M059J (cell line): Measurements from ENCODE around the gene GTF2B. TPM values are rescaled to one million over a fixed set of nuclear protein-coding genes. Genes with fewer than 3 reads are reported as not detected.
"Not testable (repeated sequence)": the region's sequence is repeated elsewhere in the genome, so short reads cannot be mapped to it uniquely, and the experiment has no call there.

Experiments
- DNase-seq: peaks from one replicate; pipeline ENCODE4 v3.0.0-alpha.2; 2012; ENCODE audit warnings: low read depth
- total RNA-seq: library from RNA; depleted of rRNA; stranded (reverse); fragments of >200 nt; shearing (Covaris generic); gene quantifications from 2 replicates; pipeline ENCODE4 v1.2.3, GENCODE V29; 2014; rRNA removed

GTF2B gene, protein sequence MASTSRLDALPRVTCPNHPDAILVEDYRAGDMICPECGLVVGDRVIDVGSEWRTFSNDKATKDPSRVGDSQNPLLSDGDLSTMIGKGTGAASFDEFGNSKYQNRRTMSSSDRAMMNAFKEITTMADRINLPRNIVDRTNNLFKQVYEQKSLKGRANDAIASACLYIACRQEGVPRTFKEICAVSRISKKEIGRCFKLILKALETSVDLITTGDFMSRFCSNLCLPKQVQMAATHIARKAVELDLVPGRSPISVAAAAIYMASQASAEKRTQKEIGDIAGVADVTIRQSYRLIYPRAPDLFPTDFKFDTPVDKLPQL
- total RNA-seq: 51.2 and 53.3 TPM in 2 replicates

DNA sequence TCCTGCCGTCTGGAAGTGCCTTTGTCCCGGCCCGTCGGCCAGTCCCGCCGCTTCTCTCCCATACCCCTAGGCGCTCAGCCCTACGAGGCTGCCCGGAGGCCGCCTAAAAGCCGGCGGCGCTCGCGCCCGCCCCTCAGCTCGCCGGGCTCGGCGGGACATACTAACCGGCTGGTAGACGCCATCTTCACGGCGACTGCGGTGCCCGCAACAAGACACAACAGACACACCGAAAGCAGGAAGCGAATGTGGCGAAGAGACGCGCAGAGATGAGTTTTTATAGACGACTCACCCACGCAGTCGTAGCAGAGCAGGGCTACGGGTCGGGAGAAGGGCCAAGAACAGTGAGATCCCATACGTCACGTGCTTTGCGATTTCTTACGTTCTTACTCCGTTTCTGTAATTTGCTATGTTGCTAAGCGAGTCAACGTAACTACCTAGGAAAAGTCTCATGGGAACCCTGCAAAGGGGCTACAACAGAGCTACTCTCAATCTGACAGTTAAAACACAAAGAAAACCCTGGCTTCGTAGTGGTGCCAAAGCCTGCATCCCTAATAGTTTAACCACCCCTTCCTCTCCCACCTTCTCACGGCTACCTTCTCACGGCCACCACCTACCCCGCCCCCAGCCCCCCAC lies at the start of gene GTF2B:
TSS of gene GTF2B (minus strand) at position 250 of the 633 bp plus-strand sequence. CDS start at position 182, 68 bp downstream.
- DNase-seq: peak; percentile 93

DNA sequence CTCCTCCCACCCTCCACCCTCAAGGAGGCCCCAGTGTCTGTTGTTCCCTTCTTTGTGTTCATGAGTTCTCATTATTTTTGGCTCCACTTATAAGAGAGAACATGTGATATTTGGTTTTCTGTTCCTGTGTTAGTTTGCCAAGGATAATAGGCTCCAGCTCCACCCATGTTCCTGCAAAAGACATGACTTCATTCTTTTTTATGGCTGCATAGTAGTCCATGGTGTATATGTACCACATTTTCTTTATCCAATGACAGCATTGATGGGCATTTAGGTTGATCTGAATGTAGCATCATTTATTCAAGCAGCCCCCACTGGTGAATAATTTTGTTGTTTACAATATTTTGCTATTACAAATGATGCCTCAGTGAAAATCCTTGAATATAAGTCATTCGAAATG lies 47.2 kb upstream of the GTF2B start:
- DNase-seq: not testable (repeated sequence)

DNA sequence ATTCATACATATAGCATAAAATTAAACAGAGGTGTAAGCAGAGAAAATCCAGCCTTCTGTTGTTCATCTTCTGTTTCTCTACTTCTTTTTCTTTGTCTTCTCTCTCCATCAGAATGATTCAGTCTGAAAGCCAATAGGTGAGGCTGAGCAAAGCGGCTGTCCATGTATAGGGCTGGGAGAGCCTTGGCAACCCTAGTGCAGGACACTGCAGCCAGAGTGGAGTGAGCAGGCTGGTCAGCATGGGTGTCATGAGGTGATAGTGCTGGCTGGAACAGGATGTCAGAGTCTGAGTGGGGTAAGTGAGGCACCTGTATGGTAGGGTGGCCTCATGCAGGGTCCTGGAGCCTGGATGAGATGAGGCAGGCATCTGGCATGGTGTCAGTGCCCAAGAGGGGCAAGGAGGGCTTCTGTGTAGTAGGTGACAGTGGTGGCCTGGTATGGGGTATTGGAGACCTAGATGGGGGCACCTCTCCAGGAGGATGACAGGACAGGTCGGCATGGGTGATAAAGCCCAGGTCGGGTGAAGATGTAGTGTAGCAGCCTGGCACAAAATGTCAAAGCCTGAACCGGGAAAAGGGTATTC lies 45.5 kb upstream of the GTF2B start:
- DNase-seq: no peak

DNA sequence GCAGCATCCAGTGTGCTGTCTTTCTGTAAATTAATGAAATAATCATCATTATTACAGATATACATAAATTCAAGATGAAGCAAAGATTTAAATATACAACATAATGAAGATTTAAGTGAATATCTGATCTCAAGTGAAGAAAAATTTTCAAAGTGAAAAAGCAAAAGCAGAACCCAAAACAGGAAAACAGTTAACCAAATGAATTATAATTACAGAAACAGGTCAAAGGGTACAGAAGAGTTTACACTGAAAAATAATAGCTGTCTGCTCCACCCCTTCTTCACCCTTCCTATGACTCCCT lies 44.8 kb upstream of the GTF2B start:
- no peak for DNase-seq

DNA sequence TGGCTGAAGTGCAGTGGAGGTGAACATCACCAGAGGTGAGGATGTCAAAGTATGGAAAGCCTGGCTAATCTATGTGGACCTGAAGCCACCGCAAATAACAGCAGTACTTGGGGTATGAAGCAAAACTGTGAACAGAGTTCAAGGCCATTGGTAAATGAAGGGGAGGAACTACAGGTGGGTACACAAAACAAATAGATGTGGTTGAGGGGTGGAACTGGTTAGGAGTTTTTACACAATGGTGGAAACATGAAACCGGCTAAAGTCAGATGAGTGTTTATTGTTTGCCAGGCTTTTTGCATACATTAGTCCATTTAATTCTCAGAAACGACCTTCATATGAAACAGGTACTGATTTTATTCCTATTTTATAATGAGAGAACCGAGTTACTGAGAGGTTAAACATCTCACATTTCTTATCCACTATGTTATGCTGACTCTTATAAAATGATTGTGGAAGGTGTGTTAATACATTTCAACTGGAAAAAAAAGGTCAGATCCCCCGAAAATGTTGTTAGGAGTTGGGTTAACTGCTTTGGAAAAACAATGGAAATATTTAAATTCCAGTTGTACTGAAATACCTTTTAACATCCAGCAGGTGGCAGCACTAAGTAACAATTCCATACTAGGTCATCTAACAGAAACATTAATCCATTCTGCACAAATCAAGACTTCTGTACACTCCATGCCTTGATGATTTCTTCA lies 44.3 kb upstream of the GTF2B start:
- peak; percentile 54 for DNase-seq

DNA sequence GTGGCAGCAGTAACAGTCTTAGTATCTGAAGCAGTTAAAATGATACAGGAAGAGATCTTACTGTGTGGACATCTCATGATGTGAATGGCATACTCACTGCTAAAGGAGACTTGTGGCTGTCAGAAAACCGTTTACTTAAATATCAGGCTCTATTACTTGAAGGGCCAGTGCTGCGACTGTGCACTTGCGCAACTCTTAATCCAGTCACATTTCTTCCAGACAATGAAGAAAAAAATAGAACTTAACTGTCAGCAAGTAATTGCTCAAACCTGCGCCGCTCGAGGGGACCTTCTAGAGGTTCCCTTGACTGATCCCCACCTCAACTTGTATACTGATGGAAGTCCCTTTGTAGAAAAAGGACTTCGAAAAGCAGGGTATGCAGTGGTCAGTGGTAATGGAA lies 38.8 kb upstream of the GTF2B start:
- DNase-seq: not testable (repeated sequence)

DNA sequence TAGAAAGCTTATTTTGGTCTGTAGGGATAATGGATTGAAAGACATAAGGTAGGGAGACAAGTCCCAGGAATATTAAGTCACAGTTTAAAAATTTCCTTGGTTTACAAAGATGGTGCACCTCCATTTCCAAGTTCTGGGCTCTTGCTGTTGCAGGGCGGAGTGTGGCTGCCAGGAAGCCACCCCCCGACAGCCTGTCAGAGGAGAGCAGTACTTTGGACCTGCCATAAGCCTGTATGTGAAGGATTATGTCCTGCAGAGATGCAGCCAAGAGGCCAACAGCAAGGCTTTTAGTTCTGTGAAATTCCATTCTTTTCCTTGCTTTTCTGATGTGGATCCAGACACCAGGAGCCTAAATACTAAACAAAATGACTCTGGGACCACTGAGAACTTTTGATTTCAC lies 31.9 kb upstream of the GTF2B start:
- no peak for DNase-seq

DNA sequence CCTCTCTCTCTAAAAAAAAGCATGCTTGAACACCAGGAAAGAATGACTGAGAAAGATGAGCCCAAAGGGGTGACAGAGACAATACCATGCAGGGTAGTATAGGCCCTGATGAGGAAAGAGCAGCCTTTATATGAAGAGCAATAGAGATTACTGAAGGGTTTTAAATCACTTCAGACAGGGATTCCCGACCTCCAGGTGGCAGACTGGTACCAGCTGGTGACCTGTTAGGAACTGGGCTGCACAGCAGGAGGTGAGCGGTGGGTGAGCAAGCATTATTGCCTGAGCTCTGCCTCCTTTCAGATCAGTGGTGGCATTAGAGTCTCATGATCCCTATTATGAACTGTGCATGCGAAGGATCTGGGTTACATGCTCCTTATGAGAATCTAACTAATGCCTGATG lies 30.8 kb upstream of the GTF2B start:
- DNase-seq: no peak

DNA sequence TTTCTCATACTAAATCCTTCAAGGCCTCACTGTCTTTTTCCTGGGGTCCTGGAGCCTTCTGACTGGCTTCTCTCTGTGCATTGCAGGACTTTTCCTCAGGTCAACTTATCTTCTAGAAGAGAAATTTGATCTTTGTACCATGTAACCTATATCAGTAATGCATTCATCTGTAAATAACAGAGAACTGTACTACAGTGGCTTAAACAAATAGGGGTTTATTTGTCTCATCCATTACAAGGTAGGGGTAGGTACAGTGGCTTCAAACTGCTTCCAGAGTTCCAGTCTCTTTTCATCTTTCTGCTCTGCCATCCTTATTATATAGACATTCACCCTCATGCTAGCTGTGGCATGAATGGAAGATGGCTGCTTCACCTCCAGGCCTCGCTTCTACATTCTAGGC lies 29.5 kb upstream of the GTF2B start:
- DNase-seq: no peak

DNA sequence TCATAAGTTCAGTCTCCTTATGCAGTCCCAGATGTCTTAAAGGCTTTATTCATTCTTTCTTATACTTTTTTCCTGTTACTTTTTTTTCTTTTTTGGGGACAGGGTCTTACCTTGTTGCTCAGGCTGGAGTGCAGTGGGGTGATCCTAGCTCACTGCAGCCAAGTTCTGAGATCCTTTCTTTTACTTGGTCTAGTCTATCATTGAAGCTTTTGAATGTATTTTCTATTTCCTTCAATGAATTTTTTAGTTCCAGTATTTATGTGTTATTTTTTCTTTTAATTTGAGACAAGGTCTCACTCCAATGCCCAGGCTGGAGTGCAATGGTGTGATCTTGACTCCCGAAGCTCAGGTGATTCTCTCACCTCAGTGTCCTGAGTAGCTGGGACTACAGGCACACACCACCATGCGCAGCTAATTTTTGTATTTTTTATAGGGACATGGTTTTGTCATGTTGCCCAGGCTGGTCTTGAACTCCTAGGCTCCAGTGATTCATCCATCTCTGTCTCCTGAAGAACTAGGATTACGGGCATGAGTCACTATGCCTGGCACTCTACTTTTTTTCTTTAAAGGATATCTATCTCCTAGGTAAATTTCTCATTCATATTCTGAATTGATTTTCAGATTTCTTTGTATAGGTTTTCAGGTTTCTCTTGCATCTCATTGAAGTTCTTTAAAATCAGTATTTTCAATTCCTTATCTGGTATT lies 26.1 kb upstream of the GTF2B start:
- DNase-seq: peak; percentile 41

DNA sequence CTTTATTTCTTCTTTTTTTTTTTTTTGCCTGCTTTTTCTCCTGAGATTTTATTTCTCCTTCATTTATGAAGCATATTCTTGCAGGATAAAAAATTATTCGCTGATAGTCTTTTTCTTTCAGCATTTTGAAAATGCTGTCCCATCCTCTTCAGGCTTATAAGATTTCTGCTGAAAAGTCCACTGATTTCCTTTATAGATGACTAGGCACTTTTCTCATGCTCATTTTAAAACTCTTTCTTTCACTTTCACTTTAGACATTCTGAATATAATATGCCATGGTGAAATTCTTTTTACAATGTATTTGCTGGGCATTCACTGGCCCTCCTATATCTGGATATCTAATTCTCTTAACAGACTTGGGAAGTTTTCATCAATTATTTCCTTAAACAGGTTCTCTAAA lies 25.5 kb upstream of the GTF2B start:
- DNase-seq: no peak

DNA sequence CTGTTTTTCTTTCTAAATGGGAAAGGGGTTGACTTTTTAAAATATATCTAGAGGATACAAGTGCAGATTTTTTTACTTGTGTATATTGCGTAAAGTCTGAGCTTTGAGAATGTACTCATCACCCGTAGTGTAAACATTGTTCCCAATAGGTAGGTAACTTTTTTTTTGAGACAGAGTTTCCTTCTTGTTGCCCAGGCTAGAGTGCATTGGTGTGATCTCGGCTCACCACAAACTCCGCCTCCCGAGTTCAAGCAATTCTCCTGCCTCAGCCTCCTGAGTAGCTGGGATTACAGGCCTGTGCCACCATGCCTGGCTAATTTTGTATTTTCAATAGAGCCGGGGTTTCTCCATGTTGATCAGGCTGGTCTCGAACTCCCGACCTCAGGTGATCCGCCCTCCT lies 20.4 kb upstream of the GTF2B start:
- not testable (repeated sequence) for DNase-seq

DNA sequence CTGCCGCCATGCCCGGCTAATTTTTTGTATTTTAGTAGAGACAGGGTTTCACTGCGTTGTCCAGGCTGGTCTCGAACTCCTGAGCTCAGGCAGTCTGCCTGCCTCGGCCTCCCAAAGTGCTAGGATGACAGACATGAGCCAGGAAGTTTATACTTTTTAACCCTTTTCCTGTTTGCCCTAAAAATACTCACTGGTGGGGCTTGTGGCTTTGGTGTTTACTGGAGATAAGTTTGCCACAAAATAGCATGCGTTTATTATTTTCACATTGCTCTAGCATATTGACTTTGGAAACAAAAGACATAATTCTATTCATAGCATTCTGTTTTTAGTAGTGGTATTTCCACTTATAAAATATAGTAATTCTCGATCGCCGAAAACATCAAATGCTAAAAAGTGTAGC lies 19.8 kb upstream of the GTF2B start:
- no peak for DNase-seq

DNA sequence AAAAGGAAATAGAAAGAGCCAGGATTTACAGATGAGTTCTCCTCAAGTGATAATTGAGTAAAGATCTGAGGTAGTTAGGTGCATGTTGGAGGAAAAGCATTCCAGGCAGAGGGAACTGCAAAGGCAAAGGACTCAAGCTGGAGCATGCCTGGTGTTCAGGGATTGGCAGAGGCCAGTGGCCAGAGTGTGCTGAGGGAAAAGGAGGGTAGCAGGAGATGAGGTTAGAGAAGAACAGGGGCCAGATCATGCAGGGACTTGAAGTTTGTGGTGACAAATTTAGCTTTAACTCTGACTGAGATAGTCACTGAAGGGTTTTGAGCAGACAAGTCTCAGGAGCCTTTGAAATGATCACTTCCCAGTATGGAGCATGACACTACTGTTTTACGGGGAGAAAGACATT lies 19.0 kb upstream of the GTF2B start:
- no peak for DNase-seq

DNA sequence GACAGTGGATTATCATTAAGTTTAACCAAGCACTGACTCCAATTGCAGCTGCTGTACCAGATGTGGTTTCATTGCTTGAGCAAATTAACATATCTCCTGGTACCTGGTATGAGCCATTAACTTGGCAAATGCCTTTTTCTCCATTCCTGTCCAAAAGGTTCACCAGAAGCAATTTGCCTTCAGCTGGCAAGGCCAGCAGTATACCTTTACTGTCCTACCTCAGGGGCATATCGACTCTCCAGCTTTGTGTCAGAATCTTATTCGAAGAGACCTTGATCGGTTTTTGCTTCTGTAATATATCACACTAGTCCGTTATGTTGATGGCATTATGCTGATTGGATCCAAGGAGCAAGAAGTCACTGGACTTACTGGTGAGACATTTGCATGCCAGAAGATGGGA lies 9.5 kb upstream of the GTF2B start:
- DNase-seq: no peak

DNA sequence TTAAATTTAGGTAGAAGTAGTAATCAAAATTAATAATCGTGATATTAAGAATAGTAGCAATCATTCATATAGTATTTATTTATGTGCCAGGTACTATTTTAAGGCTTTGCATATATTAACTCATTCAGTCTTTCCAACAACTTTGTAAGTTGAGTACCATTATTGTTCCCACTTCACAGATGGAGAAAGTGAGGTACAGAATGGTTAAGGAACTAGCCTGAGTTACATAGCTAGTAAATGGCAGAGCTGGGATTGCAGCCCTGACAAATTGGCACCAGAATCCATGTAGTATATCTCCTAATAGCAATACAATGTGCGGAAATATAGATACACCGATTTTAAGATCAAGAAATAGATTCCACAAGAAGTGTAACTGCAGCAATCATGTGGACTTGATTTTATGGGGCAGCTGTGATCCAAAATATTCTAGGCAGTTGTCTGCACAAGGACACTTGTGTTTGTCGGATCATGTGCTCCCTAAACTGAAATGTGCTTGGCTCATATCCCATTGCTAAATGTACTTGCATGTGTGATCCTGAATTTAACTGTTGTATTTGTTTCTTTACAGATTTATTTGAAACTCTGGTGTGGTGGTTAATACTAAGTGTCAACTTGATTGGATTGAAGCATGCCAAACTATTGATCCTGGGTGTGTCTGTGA lies 5.8 kb upstream of the GTF2B start:
- DNase-seq: no peak

DNA sequence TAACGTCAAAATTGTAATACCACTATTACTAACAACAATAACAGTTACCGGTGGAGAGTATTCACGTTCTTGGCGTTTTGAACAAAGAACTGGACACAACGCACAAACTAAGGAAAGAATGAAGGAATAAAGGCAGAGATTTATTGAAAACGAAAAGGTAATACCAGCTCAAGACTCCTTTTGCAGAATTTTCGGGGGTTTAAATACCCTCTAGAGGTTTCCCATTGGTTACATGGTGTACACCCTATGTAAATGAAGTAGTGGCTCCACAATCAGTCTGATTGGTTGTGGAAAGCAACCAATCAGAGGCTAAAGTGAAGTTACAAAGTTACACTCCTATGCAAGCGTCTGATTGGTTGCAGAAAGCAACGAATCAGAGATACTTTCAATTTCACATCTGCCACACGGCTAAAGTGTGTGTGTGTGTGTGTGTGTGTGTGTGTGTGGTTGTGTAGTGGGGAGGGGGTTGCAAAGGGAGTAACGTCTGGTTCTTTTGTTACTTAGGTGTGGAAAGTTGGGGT lies 1.1 kb upstream of the GTF2B start:
- peak; percentile 53 for DNase-seq

DNA sequence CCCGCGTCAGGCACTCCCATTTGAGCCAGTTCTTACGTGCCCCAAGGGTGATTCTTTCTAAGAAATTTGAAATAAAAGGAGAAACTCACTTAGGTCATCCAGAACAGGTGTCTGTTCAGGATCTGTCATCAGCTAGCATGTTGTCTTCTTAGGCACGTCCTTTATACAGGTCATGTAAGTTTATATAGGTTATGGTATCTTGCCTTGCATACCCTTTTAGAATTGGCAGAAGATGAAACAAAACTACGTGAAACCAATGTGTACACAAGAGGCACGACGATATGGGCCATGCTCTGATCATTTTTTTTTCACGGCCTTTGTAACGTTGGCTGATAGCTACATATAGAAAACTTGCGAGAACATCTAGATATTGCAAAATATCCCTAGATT lies 579 bp upstream of the GTF2B start:
- no peak for DNase-seq

DNA sequence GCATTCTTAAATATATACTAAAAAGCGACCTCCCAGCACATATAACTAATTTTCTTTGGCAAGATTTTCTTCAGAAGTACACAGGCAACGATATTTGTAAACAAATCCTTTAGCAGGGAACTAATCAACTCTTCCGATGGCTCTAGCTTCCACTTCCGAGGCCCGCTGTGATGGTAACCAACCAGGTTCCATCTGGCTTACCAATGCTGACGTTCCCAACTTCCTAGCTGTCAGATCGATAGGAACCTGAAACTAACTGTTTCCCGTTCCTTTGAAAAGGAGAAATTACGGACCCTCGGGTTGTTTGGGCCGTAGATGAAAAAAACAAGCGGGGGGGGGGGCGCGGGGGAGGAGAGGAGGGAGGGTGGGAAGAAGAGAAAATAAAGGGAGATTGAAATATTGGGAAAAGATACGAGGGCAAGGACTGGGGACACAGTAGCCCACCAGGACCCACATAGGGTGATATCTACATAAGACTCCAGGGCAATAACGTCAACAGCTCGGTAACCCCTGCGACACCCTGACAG lies 513 bp downstream of the GTF2B start:
- DNase-seq: peak; percentile 59

DNA sequence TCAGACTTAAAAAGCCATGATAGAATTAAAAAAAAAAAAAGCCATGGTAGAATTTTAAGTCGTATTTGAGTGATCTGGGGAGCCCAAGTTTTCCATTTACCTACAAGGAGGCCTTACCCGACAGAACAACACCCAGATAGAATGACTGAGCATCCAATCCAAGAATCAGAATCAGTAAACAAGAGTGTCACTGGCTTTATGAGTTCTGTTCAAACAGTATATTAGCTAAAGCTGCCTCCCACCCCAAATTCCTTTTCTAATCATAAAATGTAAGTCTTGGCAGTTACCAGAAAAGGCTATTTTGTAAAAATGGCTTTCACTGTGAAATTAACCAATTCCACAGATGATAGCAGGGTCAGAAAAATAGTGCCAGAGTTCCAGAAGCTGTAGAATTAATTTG lies 1.2 kb downstream of the GTF2B start:
- no peak for DNase-seq

DNA sequence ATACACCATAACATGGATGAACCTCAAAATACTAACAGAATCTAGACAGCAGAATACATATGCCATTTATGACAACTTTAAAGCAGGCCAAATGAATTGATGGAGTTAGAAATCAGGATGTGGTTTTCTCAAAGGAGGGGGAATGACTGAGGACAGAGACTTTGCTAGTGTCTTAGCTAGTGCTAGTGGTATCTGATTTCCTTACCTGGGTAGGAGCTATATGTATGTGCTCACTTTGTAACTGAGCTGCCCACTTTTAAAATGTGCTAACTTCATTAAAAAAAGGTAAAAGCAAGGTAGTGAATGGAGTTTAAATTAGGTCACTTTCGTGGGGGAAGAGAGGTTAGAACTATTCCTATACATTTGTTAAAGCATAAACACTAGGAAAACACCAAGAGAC lies 2.6 kb downstream of the GTF2B start:
- no peak for DNase-seq
